Caco-2 (cell line): ENCODE results near the gene CHMP6. TPM values are rescaled to one million over a fixed set of nuclear protein-coding genes. Genes with fewer than 3 reads are reported as not detected.

Experiments
- BruUV-seq: library from RNA; stranded (reverse); fragments of 400-500 nt; replicated peaks from 2 replicates; lab custom pipeline; 2021; lab: Mats Ljungman, UMichigan
- CTCF ChIA-PET: fragments of 300-600 bp; sonication (Branson Sonifier 250); formaldehyde crosslinking; loops from one replicate; lab custom pipeline; 2022; ENCODE audit warnings: antibody characterized with exemption; lab: Charles Lee
- POLR2A ChIA-PET: fragments of 300-600 bp; sonication (Branson Sonifier 250); formaldehyde crosslinking; loops from one replicate; lab custom pipeline; 2022; ENCODE audit warnings: antibody characterized with exemption; lab: Charles Lee
- DNase-seq, 2 experiments: peaks; one replicate each; pipeline versions ENCODE4 v3.0.0 to v3.0.0-alpha.2; 2020 to 2022
- H3K27me3 ChIP-seq: replicated peaks from 2 replicates; pipeline ENCODE4 v1.6.0; 2011; ENCODE audit warnings: low read length; ENCODE audit not compliant: control insufficient read depth, insufficient read depth
- H3K36me3 ChIP-seq: 2 replicates; pipeline ENCODE4 v1.5.1; 2011; ENCODE audit warnings: low read length; ENCODE audit not compliant: control insufficient read depth, insufficient read depth
- H3K4me1 ChIP-seq: fragments of 250-450 bp; sonication (Bioruptor Pico); 2 replicates; pipeline ENCODE4 v1.5.1; 2020; ENCODE audit warnings: mild to moderate bottlenecking
- H3K4me3 ChIP-seq: 2 replicates; pipeline ENCODE4 v1.5.1; 2011; ENCODE audit warnings: low read depth, mild to moderate bottlenecking, control low read depth, low read length
- H3K9me3 ChIP-seq: fragments of 250-450 bp; sonication (Bioruptor Pico); 2 replicates; pipeline ENCODE4 v1.5.1; 2020; ENCODE audit warnings: mild to moderate bottlenecking, moderate library complexity
- H3K27ac Mint-ChIP-seq: one replicate; pipeline ENCODE4 v1.8.0; 2022; ENCODE audit warnings: mixed read lengths; ENCODE audit not compliant: unreplicated experiment
- H3K27me3 Mint-ChIP-seq: one replicate; pipeline ENCODE4 v1.8.0; 2022; ENCODE audit warnings: mixed read lengths; ENCODE audit not compliant: insufficient read depth, unreplicated experiment
- H3K36me3 Mint-ChIP-seq: one replicate; pipeline ENCODE4 v1.8.0; 2022; ENCODE audit warnings: mild to moderate bottlenecking, mixed read lengths; ENCODE audit not compliant: insufficient read depth, unreplicated experiment
- H3K4me1 Mint-ChIP-seq: one replicate; pipeline ENCODE4 v1.8.0; 2022; ENCODE audit warnings: low read depth, mixed read lengths; ENCODE audit not compliant: unreplicated experiment
- H3K4me3 Mint-ChIP-seq: one replicate; pipeline ENCODE4 v1.8.0; 2022; ENCODE audit warnings: mild to moderate bottlenecking, moderate library complexity, mixed read lengths; ENCODE audit not compliant: unreplicated experiment
- H3K9me3 Mint-ChIP-seq: one replicate; pipeline ENCODE4 v1.8.0; 2022; ENCODE audit warnings: mixed read lengths; ENCODE audit not compliant: unreplicated experiment
- CTCF ChIP-seq, 2 experiments: fragments of 200-600 bp in 1 of 2; IDR thresholded peaks; 1 replicate in 1 of 2; 2 replicates in 1 of 2; pipeline versions ENCODE4 v1.5.1 to v1.8.0; 2011 to 2022; ENCODE audit warnings: antibody characterized with exemption in 1 of 2, control low read depth in 1 of 2, inconsistent platforms in 1 of 2, low read depth in 1 of 2, low read length in 1 of 2, mild to moderate bottlenecking in 1 of 2, moderate library complexity in 1 of 2; ENCODE audit not compliant: insufficient read depth in 1 of 2, severe bottlenecking in 1 of 2, unreplicated experiment in 1 of 2
- intact Hi-C: fragments of 100-400 bp; cut with micrococcal nuclease; formaldehyde crosslinking; loops from one replicate; pipeline ENCODE4 v1.10.0; 2022; ENCODE audit not compliant: unreplicated experiment
- total RNA-seq: library from RNA; stranded (reverse); gene quantifications from 2 replicates; pipeline ENCODE4 v1.2.3, GENCODE V29; 2022

CHMP6 gene
- total RNA-seq, 1 experiment from 2014 or later, result 23.2 TPM

DNA sequence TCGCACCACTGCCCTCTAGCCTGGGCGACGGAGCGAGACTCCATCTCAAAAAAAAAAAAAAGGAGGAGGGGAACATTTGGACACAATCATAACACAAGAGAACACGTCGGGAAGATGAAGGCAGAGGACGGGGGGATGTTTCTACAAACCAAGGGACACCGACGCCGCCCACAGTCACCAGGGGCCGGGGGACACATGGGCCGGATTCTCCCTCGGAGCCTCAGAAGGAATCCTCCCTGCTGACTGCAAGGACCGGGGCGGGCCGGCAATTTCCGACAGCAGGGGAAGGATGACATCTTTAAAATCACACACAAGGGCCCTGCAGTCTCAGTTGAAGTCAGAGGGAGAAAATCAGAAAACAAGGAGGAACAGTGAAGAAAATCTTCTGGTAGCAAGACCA is 8.1 kb upstream of the CHMP6 start:
- POLR2A ChIA-PET, result no interaction called here
- CTCF ChIA-PET, result interaction anchor here (0.6 kb wide), 1 partner anchor 147 kb away, joined by 4 read pairs; no protein-coding TSS in a partner anchor
- no peak for TF ChIP-seq CTCF (IDR thresholded peaks at IDR 0.05; ENCODE audit: insufficient read depth in 1 of 2, low read depth in 1 of 2, low read length in 1 of 2, severe bottlenecking in 1 of 2, unreplicated experiment in 1 of 2)

GRCh38 chr17:80984749-80985148 is 6.9 kb upstream of the CHMP6 start:
- Histone ChIP-seq H3K27me3 (no peaks in the 10 kb centered on the region), H3K4me1 (peaks cover 17% of the 10 kb centered on the region), H3K9me3 (no peaks in the 10 kb centered on the region), H3K36me3 (no peaks in the 10 kb centered on the region), H3K4me3 (no peak overlapping the region)
- peak in 1 of 2 experiments; percentile 46 for DNase-seq
- Mint-ChIP-seq H3K4me1 (peaks cover 11% of the 10 kb centered on the region), H3K36me3 (no peaks in the 10 kb centered on the region), H3K4me3 (no peak overlapping the region), H3K9me3 (no peaks in the 10 kb centered on the region), H3K27me3 (peaks cover 7% of the 10 kb centered on the region), H3K27ac (peak overlapping the region; percentile 42)
- intact Hi-C loops, result no loop called here
- BruUV-seq, result no TSS peak
- TF ChIP-seq CTCF (IDR thresholded peaks at IDR 0.05; ENCODE audit: insufficient read depth in 1 of 2, low read depth in 1 of 2, low read length in 1 of 2, severe bottlenecking in 1 of 2, unreplicated experiment in 1 of 2), result no peak
- POLR2A ChIA-PET, result no interaction called here
- CTCF ChIA-PET, result interaction anchor here (0.6 to 1.2 kb wide), 2 partner anchors 558 to 560 kb away, joined by 3 read pairs; no protein-coding TSS in a partner anchor

More for the DNA sequence above, 8.1 kb upstream of the CHMP6 start:
- Histone ChIP-seq H3K27me3 (no peaks in the 10 kb centered on the region), H3K4me3 (no peak overlapping the region), H3K9me3 (no peaks in the 10 kb centered on the region), H3K4me1 (peaks cover 12% of the 10 kb centered on the region; the same call in 1 of the 2 replicates), H3K36me3 (no peaks in the 10 kb centered on the region)
- DNase-seq, result no peak
- Mint-ChIP-seq H3K4me1 (peaks cover 11% of the 10 kb centered on the region), H3K27ac (no peak overlapping the region), H3K4me3 (no peak overlapping the region), H3K36me3 (no peaks in the 10 kb centered on the region), H3K27me3 (peaks cover 7% of the 10 kb centered on the region), H3K9me3 (no peaks in the 10 kb centered on the region)
- no TSS peak for BruUV-seq
- intact Hi-C loops, result no loop called here

DNA sequence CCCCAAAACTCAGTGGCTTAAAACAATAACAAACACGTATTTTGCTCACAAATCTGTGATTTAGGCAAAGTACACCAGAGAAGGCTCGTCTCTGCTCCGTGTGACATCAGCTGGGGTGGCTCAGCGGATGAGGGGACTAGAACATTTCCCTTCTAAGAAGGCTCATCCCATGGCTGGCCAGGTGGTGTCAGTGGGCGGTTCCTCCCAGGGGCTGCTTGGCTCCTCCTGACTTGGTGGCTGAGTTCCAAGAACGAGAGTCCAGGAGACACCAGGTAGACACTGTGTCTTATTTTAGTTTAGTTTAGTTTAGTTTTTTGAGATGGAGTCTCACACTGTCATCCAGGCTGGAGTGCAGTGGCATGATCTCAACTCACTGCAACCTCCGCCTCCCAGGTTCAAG is 5.6 kb upstream of the CHMP6 start:
- Mint-ChIP-seq H3K4me1 (peaks cover under 1% of the 10 kb centered on the region), H3K27me3 (no peaks in the 10 kb centered on the region), H3K4me3 (no peak overlapping the region), H3K36me3 (peaks cover 11% of the 10 kb centered on the region), H3K9me3 (no peaks in the 10 kb centered on the region), H3K27ac (no peak overlapping the region)
- POLR2A ChIA-PET, result no interaction called here
- intact Hi-C loops, result no loop called here
- Histone ChIP-seq H3K27me3 (no peaks in the 10 kb centered on the region), H3K4me3 (no peak overlapping the region), H3K4me1 (peaks cover 19% of the 10 kb centered on the region), H3K36me3 (no peaks in the 10 kb centered on the region), H3K9me3 (no peaks in the 10 kb centered on the region)
- no TSS peak for BruUV-seq
- CTCF ChIA-PET, result no interaction called here
- no peak for DNase-seq
- no peak for TF ChIP-seq CTCF (IDR thresholded peaks at IDR 0.05; ENCODE audit: insufficient read depth in 1 of 2, low read depth in 1 of 2, low read length in 1 of 2, severe bottlenecking in 1 of 2, unreplicated experiment in 1 of 2)
